NB4 (cell line): ENCODE results near the gene SCFD2.
"Not testable (repeated sequence)": the region's sequence is repeated elsewhere in the genome, so short reads cannot be mapped to it uniquely, and the experiment has no call there.

Experiments
- DNase-seq: peaks from one replicate; pipeline ENCODE4 v3.0.0; 2010; ENCODE audit warnings: low read depth
- H3K4me3 ChIP-seq: one replicate; pipeline ENCODE4 v1.5.1; 2011; ENCODE audit warnings: mild to moderate bottlenecking, low read depth, low read length, moderate library complexity
- MAX ChIP-seq: IDR thresholded peaks from 2 replicates; pipeline ENCODE4 v1.6.1; 2011; ENCODE audit warnings: low read depth, low read length
- MYC ChIP-seq: IDR thresholded peaks from 2 replicates; pipeline ENCODE4 v1.6.1; 2011; ENCODE audit warnings: low read depth, low read length
- POLR2A ChIP-seq: IDR thresholded peaks from 2 replicates; pipeline ENCODE4 v1.6.1; 2011; ENCODE audit warnings: mild to moderate bottlenecking; ENCODE audit not compliant: insufficient read length; ENCODE audit errors: extremely low read depth
- TF ChIP-seq, protein P1 (sequence below): IDR thresholded peaks from one replicate; pipeline ENCODE4 v1.5.1; 2012; ENCODE audit warnings: low read depth, low read length

Gene SCFD2

GRCh38 chr4:53227451-53227850, 138.4 kb downstream of the SCFD2 start:
- TF ChIP-seq, protein P1, sequence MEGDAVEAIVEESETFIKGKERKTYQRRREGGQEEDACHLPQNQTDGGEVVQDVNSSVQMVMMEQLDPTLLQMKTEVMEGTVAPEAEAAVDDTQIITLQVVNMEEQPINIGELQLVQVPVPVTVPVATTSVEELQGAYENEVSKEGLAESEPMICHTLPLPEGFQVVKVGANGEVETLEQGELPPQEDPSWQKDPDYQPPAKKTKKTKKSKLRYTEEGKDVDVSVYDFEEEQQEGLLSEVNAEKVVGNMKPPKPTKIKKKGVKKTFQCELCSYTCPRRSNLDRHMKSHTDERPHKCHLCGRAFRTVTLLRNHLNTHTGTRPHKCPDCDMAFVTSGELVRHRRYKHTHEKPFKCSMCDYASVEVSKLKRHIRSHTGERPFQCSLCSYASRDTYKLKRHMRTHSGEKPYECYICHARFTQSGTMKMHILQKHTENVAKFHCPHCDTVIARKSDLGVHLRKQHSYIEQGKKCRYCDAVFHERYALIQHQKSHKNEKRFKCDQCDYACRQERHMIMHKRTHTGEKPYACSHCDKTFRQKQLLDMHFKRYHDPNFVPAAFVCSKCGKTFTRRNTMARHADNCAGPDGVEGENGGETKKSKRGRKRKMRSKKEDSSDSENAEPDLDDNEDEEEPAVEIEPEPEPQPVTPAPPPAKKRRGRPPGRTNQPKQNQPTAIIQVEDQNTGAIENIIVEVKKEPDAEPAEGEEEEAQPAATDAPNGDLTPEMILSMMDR = no peak
- no peak for TF ChIP-seq MAX
- no peak for TF ChIP-seq POLR2A
- TF ChIP-seq MYC = no peak
- H3K4me3 ChIP-seq = no peak overlapping the region
- no peak for DNase-seq

DNA sequence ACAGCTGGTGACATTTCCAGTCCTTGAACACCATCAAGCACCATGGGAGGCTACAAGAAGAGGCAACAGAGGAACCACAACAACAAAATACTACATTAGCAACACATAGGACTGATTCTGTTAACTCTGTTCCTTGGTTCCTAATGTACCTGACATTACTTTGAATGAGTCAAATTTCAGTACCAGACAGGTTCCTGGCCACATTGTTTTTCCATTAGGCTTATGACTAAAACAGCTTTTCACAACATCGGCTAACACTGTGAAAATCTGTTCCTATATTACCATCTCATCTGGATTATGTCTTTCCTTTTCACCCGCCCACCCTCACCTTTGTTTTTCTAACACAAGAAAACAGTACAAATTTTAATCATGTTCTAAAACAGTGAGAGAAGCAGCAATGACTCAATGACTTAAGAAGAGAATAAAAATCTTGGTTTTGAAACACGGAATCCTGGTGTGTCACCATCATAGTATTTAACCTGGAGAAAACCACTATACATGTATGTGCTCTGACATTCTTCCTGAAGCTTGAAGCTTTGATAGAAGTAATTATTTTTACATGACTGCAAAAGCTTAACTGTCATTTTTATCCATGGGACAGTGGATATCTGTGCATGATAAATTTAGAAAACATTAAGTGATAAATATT, 143.9 kb downstream of the SCFD2 start:
- TF ChIP-seq POLR2A (no peak), MYC (no peak), MAX (no peak)
- TF ChIP-seq, protein P1 = no peak
- no peak for DNase-seq

DNA sequence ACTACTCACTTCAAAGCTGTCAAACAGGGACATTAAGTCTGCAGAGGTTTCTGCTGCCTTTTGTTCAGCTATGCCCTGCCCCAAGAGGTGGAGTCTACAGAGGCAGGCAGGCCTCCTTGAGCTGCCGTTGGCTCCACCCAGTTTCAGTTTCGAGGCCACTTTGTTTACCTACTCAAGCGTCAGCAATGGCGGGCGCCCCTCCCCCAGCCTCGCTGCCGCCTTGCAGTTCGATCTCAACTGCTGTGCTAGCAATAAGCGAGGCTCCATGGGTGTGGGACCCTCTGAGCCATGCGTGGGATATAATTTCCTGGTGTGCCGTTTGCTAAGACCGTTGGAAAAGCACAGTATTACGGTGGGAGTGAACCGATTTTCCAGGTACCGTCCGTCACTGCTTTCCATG, 146.7 kb downstream of the SCFD2 start:
- not testable (repeated sequence) for DNase-seq, H3K4me3 ChIP-seq

More for the DNA sequence above, 143.9 kb downstream of the SCFD2 start:
- H3K4me3 ChIP-seq = no peak overlapping the region

- no peak overlapping the region for H3K4me3 ChIP-seq
- TF ChIP-seq, protein P1 = no peak
- TF ChIP-seq MYC (no peak), MAX (no peak), POLR2A (no peak)
- DNase-seq = no peak
Observed at GRCh38 chr4:53208753-53209152, 157.1 kb downstream of the SCFD2 start.

- no peak for TF ChIP-seq MYC
- TF ChIP-seq MAX = no peak
- TF ChIP-seq, protein P1 = no peak
- TF ChIP-seq POLR2A = no peak
- no peak for DNase-seq
- H3K4me3 ChIP-seq = no peak overlapping the region
Observed at GRCh38 chr4:53205970-53206369, 159.9 kb downstream of the SCFD2 start.

DNA sequence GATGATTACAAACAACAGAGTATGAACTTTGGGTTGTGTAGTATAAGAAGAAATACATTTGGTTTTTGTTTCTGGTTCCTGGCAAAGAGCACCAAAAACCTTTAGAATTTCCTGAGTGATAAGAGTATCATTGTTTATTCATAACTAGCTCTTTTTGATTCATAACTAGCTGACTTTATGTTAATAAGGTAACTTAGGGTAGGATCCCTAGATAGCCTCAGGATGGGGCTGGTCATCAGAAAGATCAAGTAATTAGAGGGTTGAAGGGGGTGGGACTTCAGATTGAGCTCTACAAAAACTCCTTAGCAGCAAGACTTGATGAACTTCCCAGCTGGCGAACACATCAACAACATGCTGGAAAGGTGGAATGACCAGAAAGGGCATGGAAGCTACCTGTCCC, 166.5 kb downstream of the SCFD2 start:
- no peak for DNase-seq
- H3K4me3 ChIP-seq = no peak overlapping the region
- TF ChIP-seq MAX (no peak), POLR2A (no peak), MYC (no peak)
- TF ChIP-seq, protein P1 = no peak
